Measurements from ENCODE around the gene SLC23A3.

- TF ChIP-seq CTCF (IDR thresholded peaks at IDR 0.05) (no peak), POLR2A (IDR thresholded peaks at IDR 0.05) (no peak)
Measured at GRCh38 chr2:219163156-219163555, 6.7 kb downstream of the SLC23A3 start.

Measured in uterus (tissue), 2 donors.